Body of pancreas (tissue), 4 donors: Measurements from ENCODE around the gene CEP192. TPM values are rescaled to one million over a fixed set of nuclear protein-coding genes. Genes with fewer than 3 reads are reported as not detected.
A peak's percentile ranks its signal among the peaks of the same experiment; 100 is the strongest.

Experiments used
- ATAC-seq: fragments of 150-250 bp; one replicate; pipeline ENCODE4 v1.9.1; 2016
- DNase-seq, 4 donors: peaks; one replicate each; pipeline ENCODE4 v3.0.0-alpha.2; 2019
- H3K27ac ChIP-seq, 4 donors: fragments of 200-600 bp; sonication (generic); 1 replicate in 3 of 4; 2 replicates in 1 of 4; pipeline versions ENCODE4 v1.5.1 to v1.6.1; 2016 to 2019; ENCODE audit warnings: mild to moderate bottlenecking in 1 of 4, mixed read lengths in 1 of 4, moderate library complexity in 1 of 4
- H3K27me3 ChIP-seq, 2 donors: fragments of 200-600 bp; sonication (generic); one replicate each; pipeline ENCODE4 v1.6.0; 2016; ENCODE audit warnings: mild to moderate bottlenecking in 1 of 2
- H3K36me3 ChIP-seq, 2 donors: fragments of 200-600 bp; sonication (generic); replicated peaks in 1 of 2; 2 replicates each; pipeline ENCODE4 v1.5.1; 2016; ENCODE audit warnings: low read depth in 2 of 2; ENCODE audit not compliant: insufficient read depth in 1 of 2
- H3K4me1 ChIP-seq: fragments of 200-600 bp; sonication (generic); one replicate; pipeline ENCODE4 v1.6.0; 2016
- H3K4me3 ChIP-seq, 2 donors: fragments of 200-600 bp; sonication (generic); 1 replicate in 1 of 2; 2 replicates in 1 of 2; pipeline ENCODE4 v1.5.1; 2016 to 2019
- H3K9me3 ChIP-seq, 3 donors: fragments of 200-600 bp; sonication (generic); 1 replicate in 2 of 3; 2 replicates in 1 of 3; pipeline ENCODE4 v1.5.1; 2016
- CTCF ChIP-seq, 7 experiments: fragments of 450-650 bp in 4 of 7; fragments of 200-600 bp in 3 of 7; sonication (generic) in 3 of 7; IDR thresholded peaks; one replicate each; pipeline ENCODE4 v1.5.1; 2016 to 2019; ENCODE audit warnings: antibody characterized with exemption in 7 of 7
- POLR2A ChIP-seq, 3 donors: fragments of 450-650 bp; IDR thresholded peaks; one replicate each; pipeline ENCODE4 v1.6.1; 2016; ENCODE audit warnings: antibody characterized with exemption in 3 of 3, mild to moderate bottlenecking in 2 of 3
- WGBS, 2 donors: methylation state at CpG; one replicate each; pipeline ENCODE4 v1.1.5; 2017; 5-methylcytosine and 5-hydroxymethylcytosine counted together
- intact Hi-C: fragments of 100-400 bp; cut with DNase I; formaldehyde crosslinking; loops from one replicate; pipeline ENCODE4 v1.15.1; 2023
- total RNA-seq, 2 donors: library from RNA; depleted of rRNA; stranded (reverse); fragments of >200 nt; gene quantifications; one replicate each; pipeline ENCODE4 v1.1.0, GENCODE V29; 2016

CEP192 gene
- total RNA-seq, 2 donors from 2014 or later: 21.1 to 25.4 TPM

GRCh38 chr18:13048061-13048595 is 57.0 kb downstream of the CEP192 start:
- Histone ChIP-seq H3K27ac (no peak overlapping the region), H3K4me3 (no peak overlapping the region), H3K9me3 (no peaks in the 10 kb centered on the region), H3K4me1 (no peaks in the 10 kb centered on the region), H3K27me3 (no peaks in the 10 kb centered on the region), H3K36me3 (peaks cover 0 to 18% of the 10 kb centered on the region in 2 donors)
- DNase-seq (no peak), ATAC-seq (no peak)
- TF ChIP-seq CTCF (IDR thresholded peaks at IDR 0.05): no peak
- no peak for TF ChIP-seq POLR2A (IDR thresholded peaks at IDR 0.05)
- intact Hi-C loops: no loop called here
- WGBS, 2 donors: 82 to 94% methylated on average over 6 of the region's 6 CpGs

GRCh38 chr18:13051159-13051558 is 60.0 kb downstream of the CEP192 start:
- DNase-seq (no peak), ATAC-seq (no peak)
- Histone ChIP-seq H3K27me3 (no peaks in the 10 kb centered on the region), H3K36me3 (peaks cover 7 to 26% of the 10 kb centered on the region in 2 donors), H3K9me3 (no peaks in the 10 kb centered on the region), H3K4me1 (no peaks in the 10 kb centered on the region), H3K4me3 (no peak overlapping the region), H3K27ac (no peak overlapping the region)
- WGBS, 2 donors: 98% methylated on average over 6 of the region's 6 CpGs
- intact Hi-C loops: no loop called here
- no peak for TF ChIP-seq POLR2A (IDR thresholded peaks at IDR 0.05)
- TF ChIP-seq CTCF (IDR thresholded peaks at IDR 0.05): no peak

DNA sequence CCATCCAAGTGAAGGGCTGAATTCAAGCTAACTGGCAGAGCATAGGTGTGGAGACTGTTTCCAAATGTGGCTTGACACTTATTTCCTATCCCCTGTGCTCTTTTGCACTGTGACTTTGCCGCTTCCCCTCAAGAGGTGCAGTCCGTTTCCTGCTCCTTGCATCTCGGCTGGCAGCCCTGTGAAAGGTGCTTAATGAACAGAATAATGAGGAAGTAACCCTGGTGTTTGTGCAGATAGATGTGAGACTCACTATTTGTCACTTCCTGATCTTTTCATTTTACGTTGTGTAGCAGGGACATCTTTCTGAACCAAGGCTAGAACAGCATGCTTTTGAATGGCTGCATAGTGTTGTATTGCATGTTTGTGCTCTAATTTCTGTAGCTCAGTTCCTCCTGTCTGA is 60.8 kb downstream of the CEP192 start:
- H3K36me3 ChIP-seq: peaks cover 7 to 31% of the 10 kb centered on the region in 2 donors
- H3K27ac ChIP-seq: no peak overlapping the region
- no peaks in the 10 kb centered on the region for H3K9me3 ChIP-seq
- no peak for ATAC-seq
- peak in 1 of 4 donors; percentile 4 for DNase-seq
- H3K4me3 ChIP-seq: no peak overlapping the region
- 71 to 84% methylated on average over 4 of the region's 4 CpGs for WGBS, 2 donors
- H3K27me3 ChIP-seq: no peaks in the 10 kb centered on the region
- intact Hi-C loops: no loop called here
- H3K4me1 ChIP-seq: no peaks in the 10 kb centered on the region
- TF ChIP-seq CTCF (IDR thresholded peaks at IDR 0.05): no peak
- TF ChIP-seq POLR2A (IDR thresholded peaks at IDR 0.05): no peak

DNA sequence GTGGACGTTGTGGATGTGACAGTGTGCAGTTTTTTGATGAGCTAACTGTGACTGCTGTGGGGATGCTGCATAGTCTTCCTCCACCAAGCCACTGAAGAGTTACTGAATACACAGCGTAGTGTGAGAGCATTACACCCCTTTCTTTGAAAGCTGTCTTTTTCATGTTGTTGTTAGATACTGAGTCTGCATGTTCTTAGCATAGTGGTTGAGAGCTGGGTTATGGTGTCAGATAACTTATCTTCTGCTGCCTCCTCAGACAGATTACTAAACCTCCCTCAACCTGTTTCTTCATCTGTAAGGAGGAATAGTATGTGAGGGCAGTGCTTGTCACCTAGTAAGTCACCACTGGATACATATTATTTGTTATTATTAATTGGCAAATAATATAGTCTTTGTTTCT is 63.2 kb downstream of the CEP192 start:
- Histone ChIP-seq H3K27ac (no peak overlapping the region), H3K27me3 (no peaks in the 10 kb centered on the region), H3K36me3 (peaks cover 7 to 31% of the 10 kb centered on the region in 2 donors), H3K4me3 (no peak overlapping the region), H3K4me1 (no peaks in the 10 kb centered on the region), H3K9me3 (no peaks in the 10 kb centered on the region)
- intact Hi-C loops: no loop called here
- TF ChIP-seq CTCF (IDR thresholded peaks at IDR 0.05) (no peak), POLR2A (IDR thresholded peaks at IDR 0.05) (no peak)
- DNase-seq (no peak), ATAC-seq (no peak)
- 86 to 88% methylated on average over 2 of the region's 2 CpGs for WGBS, 2 donors

- 93 to 94% methylated on average over 4 of the region's 4 CpGs for WGBS, 2 donors
- intact Hi-C loops: no loop called here
Measured at GRCh38 chr18:13061630-13062189, 70.5 kb downstream of the CEP192 start.

More at GRCh38 chr18:13061630-13062189, 70.5 kb downstream of the CEP192 start:
- ATAC-seq: no peak
- Histone ChIP-seq H3K4me3 (no peak overlapping the region), H3K27me3 (no peaks in the 10 kb centered on the region), H3K4me1 (no peaks in the 10 kb centered on the region), H3K27ac (no peak overlapping the region), H3K36me3 (peaks cover 0 to 8% of the 10 kb centered on the region in 2 donors), H3K9me3 (no peaks in the 10 kb centered on the region)
- no peak for TF ChIP-seq CTCF (IDR thresholded peaks at IDR 0.05)
- TF ChIP-seq POLR2A (IDR thresholded peaks at IDR 0.05): no peak
- no peak for DNase-seq
